GM19025 (cell line): ENCODE measurements around the gene NUDT8.

Experiments used
- ATAC-seq: cut with Tn5 transposase; IDR thresholded peaks from one replicate; pipeline ENCODE4 v1.9.1; 2021; ENCODE audit warnings: mild to moderate bottlenecking, low read depth, moderate library complexity; ENCODE audit not compliant: unreplicated experiment

The NUDT8 gene, protein sequence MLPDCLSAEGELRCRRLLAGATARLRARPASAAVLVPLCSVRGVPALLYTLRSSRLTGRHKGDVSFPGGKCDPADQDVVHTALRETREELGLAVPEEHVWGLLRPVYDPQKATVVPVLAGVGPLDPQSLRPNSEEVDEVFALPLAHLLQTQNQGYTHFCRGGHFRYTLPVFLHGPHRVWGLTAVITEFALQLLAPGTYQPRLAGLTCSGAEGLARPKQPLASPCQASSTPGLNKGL

DNA sequence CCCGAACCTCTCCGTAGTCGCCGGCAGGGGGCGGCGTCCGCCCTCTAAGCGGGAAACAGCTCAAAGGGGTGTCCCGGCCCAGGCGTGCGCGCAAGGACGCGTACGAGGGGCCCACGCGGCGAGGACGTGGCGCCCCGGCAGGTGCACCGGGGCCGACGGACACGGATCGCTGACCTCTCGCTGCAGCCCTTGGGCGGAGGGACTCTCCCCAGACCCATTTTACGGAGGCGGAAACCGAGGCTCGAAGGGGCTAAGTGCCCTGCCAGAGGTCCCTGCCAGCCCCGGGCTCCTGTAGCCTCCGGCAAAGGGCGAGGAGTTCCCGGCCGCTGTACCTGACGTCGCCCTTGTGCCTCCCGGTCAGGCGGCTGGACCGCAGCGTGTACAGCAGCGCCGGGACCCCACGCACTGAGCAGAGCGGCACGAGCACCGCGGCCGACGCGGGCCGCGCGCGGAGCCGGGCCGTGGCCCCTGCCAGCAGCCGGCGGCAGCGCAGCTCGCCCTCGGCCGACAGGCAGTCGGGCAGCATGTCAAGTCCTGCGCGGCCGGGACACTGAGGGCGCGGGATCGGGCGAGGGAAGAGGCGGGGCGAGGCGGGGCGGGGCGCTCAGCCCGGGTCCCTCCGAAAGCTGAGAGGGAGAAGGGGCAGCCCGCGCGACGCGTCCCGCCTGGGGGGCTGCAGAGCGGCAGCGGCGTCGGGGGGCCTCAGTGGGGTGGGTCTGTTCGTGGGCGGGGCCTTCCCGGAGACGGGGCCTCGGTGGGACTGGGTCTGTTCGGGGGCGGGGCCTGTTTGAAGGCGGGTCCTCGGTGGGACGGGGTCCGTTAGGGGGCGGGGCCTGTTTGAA is at the start of gene NUDT8:
Gene NUDT8 (minus strand): TSS at position 552 of the 842 bp plus-strand sequence. CDS start 26 bp downstream, at position 526.
- peak; percentile 49 for ATAC-seq

DNA sequence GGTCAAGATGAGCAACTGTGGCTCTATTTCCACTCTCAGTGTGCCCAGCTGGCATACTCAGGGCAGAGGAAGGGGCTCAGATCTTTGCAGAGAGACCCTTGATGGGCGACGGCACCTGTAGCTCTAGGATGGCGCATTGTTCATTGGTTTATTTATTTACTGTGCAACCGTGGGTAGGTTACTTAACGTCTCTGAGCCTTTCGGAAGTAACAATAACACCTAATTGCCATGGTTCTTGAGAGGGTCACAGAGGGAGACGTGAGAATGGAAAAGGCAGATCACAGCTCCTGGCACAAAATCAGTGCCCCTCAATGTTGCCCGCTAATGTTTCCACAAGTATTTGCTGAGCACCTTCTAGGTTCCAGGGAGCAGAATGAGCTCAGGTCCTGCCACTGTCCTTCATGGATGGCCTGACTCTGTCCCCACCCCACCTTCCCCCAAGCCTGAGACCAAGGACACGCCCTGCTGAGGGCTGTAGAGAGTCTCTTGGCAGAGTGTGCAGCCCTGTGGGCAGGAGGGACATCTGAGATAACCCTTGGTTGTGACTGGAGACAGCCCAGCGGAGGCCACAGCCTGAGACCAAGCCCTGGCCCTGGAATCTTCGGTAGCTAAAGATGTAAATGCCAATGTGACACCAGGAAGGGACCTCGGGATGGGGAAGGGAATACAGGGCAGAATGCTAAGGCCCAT is 45.5 kb upstream of the NUDT8 start:
- ATAC-seq: no peak

DNA sequence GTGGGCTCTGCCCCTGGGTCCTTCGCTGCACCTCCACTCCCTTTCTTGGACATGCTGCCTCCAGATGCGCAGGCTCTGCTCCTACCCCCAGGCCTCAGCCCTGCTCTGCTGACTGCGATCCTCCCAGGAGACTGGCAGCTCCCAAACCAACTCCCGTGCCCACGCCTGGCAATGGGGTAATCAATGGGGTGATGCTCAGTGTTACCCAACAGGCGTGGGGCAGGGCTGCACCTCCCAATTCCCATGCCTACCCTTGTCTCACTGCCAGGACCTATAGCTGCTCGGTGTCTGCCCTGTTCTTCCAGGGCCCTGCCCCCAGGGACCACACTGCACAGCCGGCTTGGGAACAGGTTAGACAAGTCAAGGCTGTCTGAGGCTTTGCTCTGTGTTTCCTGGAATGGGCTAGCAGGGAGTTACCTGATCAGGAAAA is 44.7 kb upstream of the NUDT8 start, which contains the start of gene ALDH3B2:
Gene ALDH3B2 (minus strand): TSS at position 182 of the 430 bp plus-strand sequence. CDS start 7,688 bp downstream, outside the sequence.
- ATAC-seq: no peak

DNA sequence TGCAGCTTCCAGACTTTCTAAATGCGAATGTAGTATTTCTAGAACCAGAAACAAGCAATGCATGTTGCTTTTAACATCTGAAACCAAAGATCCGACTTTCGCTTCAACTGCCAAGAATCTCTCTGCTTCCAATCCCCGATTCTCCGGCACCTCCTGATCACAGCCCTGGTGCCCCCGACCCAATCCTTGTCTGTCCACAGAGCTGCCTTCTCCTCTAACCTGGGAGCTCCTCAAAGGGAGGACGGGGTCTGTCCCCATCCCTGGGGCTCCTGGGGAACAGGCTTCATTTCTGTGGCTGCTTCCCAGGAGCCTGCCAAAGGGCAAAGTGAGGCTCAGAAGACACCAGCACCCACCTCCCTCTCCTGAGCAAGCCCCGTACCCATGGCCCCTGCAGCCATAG is 44.2 kb upstream of the NUDT8 start:
- no peak for ATAC-seq

DNA sequence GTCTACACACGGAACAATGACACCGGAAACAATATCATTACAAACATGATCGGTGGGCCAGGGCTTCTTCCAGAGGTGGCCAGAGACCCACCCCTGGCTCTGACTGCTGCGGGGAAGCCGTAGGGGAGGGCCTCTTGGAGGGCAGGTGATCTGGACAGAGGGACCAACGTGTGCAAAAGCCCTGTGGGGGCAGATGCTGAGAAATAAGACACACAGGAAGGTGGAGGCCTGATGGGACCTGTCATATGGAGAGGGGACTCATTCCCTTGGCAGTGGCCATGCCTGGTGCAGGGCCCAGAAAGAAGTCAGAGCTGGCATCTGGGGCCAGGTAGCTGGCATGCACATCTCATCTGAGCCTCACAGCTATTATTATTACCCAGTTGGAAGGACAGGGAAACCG is 43.6 kb upstream of the NUDT8 start:
- ATAC-seq: no peak

DNA sequence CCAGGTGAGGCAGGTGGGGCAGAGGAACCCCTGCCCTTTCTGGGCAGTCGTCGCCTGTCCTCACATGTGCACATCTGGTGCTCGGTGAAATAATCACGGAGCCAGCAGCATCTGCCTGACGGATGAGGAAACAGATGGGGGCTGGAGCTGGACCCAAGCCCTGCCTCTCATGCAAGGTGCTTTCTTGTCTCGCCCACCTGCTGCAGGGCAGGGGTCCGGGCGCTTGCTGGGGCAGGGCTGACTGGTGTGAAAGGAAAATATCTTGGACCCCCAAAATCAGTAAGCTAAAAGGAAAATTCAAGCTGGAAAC is 41.4 kb upstream of the NUDT8 start:
- ATAC-seq: no peak

DNA sequence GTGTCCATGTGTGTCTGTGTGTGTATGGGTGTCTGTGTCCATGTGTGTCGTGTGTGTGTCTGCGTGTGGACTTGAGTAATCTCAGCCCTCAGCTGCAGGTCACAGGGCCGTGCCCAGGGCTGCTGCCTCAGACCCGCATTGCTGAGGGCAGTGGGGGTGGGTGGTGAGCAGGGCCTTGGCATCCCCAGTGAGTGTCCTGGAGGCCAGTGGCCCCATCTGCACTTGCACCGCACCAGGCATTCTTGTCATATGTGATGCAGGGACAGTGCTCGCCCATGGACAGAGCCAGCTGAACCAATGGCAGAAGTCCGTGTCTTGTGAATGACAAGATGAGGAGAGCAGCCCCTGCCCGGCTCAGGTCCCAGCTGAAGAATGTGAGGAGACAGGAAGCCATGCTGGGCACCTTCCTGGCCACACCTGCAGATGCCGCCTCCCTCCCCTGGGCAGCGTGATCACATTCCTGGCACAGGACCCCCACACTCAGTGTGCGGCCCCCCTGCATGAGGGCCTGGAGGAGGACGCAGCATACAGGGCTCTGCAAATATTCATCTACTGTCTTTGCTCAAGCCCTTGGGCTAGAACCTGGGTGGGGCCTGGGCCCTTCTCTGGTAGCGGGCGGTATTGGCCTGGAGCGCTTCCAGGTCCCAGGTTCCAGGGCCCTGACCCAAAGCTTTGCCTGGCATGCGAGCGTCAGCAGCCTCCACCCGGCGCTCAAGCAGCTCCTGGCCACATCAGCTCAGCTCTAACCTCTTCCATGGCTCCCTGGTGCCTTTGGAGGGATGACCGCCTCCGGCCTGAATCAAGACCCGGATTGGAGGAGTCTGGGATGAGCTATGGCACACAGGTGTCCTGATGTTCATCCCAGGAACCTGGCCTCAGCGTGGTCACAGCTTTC is 40.8 kb upstream of the NUDT8 start:
- no peak for ATAC-seq

DNA sequence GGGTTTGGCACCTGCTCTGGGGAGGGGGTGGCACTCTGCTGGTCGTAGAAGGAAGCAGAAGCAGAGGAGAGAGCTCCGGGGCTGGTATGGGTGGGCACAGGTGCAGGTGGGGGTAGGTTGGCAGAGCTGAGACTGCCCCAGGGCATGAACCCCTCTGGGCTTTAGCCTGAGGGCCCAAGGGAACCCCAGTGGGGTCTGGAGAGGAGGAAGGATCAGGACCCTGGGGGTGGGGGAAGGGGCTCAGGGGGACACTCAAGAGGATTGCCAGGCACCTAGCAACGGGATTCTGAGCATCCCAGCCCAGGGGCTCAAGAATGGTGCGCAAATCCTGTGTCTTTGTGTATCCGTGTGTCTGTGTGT is 38.4 kb upstream of the NUDT8 start:
- ATAC-seq: no peak

DNA sequence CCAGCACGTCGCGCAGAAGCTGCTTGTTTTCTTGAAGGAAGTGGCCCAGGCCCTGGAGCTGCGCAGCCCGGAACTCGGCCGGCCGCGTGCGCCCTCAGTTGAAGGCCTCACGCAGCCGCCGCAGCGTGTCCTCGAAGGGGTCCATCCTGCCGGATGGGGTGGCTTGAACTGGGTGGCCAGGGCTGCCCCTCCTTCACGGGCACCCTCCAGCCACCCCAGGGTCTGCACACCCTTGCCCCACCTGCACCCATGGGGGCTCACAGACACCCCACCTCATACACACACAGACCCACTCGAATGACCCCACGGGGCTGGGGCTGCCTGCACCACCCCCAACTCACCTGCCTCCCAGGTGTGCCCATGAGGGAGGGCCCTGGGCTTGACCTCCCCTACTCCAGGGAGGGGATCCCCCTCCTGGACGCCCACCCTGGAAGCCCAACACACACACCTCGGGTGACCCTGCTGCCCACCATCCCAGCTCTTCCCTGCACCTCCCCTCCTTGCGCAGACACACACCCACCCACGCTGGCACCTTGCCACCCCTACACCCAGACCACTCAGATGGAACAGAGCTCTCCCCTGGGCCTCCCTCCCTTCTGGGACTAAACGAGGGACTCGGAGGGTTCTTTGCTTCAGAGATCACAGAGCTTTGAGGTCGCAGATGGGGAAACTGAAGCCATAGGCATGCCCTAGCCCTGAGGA is 37.9 kb upstream of the NUDT8 start:
- no peak for ATAC-seq

DNA sequence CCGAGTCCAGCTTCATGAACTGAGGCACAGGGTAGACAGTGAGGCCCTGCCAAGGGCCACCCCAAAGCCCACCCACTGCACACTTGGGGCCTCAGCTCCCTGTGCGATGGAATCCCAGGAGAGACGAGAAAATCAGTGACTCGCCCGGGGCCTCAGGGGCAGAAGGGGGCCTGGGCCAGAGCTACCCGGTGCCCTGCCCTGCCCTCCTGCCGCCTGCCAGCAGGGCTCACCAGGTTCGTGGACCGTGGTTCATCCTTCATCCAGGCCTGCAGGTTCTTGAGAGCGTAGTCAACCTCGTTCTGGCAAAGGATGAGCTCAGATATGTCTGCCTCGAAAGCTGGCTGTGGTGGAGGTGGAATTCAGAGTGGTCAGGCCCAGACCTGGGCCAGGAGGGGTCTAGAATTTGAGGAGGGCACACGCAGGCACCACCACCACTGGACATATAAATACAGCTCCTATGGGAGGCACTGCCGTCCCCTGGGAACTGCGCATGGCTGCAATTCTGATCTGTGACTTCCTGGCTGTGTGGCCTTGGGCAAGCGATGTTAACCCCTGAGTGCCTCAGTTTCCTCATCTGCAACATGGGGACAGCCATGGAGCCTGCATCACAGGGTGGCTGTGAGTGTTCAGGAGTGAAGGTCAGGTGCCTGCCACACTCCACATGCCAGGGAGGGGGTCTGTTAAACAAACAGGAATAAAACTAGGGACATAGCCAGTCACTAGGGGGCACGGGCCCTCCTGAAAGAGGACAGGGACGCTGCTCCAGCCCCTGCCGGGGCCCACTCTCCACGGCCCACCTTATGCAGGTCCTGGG is 37.1 kb upstream of the NUDT8 start:
- ATAC-seq: no peak

DNA sequence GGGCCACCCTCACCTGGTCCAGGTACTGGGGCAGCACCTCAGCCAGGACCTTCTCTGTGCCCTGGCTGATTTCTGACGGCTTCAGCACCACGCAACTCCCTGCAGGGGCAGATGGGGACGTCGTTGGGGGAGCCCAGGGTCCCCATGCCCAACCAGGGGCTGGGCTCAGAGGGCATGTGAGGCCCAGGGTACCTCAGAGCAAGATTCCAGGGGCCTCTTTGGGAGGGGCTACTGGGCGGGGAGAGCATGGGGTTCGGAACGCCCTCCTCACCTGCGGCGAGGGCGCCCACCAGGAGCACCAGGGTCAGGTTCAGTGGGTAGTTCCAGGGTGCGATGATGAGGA is 36.5 kb upstream of the NUDT8 start:
- ATAC-seq: no peak

DNA sequence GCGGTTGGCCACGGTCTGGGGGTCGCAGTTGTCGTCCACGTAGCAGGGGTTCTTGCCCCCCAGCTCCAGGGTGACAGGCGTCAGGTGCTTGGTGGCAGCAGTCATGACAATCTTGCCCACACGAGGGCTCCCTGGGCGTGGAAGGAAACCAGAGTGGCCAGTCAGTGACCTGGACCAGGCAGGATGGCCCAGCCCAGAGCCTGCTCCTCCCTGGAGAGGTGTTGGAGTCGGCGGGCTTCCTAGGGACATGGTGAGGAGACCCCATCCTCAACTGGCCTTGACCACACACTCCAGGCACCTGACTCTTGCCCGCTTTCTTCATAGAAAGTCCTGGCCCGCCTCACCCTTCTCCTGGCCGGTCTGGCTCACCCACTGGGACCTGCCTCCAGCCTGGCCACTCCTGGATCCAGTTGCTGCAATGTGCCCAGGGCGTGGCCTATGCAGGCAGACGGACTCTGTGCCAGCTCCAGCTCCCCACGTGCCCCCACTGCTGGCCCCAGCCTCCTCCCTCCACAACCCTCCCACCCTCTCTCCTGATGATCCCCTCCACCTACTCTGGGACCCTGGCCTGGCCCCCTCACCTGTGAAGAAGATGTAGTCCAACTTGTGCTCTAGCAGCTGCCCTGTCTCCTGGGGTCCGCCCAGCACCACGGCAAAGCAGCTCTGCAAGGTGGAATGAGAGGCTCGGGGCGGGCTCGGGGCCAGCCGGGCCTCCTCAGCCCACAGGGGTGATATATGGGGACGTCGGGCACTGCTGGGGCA is 36.0 kb upstream of the NUDT8 start:
- ATAC-seq: no peak

DNA sequence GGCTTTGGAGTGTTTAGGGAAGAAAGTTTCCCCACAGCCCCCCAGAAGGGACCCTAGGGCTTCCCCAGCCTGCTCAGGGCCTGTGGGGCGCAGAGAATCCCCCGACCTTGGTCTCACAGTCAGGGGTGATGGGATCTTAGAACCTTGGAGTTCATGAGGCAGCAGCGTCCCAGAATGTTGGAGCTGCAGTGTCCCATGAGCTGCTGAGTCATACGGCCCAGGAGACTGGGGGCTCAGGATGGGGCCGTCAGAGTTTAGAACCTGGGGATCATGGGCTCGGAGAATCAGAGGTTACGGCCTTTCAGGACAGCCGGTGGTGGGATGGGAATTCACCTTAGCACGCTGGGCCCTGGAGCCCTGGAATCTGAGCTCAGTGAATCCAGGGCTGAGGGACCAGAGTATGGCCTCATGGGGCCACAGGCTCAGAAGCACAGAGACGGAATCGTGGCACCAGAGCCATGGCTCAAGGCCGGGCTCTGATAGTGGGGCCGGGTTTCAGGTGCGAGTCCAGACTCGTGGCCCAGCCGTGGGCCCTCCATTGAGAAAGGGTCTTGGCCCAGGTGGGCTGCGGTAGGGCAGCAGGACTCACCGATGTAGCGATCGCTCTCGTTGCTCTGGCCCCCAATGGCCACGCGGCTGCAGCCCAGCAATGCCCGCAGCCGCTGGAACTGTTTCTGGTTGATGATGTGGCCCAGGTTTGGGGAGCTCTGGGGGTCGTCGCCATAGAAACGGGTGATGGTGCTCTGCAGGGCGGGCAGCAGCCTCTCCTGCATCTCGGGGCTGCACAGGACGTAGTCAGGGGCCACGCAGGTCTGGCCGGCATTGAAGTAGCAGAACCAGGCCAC is 35.2 kb upstream of the NUDT8 start:
- ATAC-seq: no peak

DNA sequence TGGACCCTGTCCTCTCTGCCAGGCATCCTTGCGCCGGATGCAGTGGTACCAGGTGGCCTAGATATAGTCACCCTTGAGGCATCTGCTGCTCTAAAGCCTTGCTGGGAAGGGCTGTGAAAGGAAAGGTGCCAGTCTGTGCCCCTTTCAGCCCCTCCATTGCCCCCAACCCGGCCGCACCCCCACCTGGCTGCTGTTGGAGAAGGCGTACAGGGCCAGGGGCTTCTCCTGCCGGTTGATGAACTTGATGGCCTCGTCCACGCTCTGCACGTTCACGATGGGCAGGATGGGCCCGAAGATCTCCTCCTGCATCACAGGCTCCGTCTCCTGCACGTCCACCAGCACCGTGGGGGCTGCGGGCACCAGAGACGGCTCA is 34.5 kb upstream of the NUDT8 start:
- no peak for ATAC-seq

DNA sequence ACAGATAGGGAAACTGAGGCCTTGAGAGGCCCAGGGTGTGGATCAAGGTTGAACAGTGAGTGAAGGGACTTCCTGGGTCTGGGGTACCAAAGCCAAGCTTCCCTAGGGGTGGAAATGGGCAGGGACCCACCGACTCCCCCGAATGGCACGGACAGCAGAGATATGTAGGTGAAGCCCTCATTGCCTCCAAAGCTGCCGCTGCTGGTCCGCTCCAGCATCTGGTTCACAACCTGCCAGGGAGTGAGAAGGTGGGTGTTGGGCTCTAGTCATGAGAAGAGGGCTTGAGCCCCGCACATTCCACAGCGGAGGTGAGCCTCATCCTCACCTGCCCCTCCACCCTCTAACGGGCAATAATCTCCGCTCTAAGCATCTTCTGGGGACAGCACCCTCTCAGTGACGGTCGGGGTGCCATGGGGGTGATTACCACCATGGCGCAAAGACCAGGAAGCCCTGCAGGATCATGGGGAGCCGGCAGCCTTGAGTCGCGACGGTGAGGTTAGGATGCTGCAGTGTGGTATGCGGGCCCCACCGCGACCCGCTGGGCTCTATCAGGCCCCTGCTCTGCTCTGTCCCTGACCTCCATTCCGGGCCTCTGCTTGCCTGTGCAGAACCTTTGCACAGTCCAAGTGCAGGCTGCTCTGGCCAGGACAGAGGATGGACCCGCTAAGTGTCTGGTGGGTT is 33.9 kb upstream of the NUDT8 start:
- ATAC-seq: no peak

DNA sequence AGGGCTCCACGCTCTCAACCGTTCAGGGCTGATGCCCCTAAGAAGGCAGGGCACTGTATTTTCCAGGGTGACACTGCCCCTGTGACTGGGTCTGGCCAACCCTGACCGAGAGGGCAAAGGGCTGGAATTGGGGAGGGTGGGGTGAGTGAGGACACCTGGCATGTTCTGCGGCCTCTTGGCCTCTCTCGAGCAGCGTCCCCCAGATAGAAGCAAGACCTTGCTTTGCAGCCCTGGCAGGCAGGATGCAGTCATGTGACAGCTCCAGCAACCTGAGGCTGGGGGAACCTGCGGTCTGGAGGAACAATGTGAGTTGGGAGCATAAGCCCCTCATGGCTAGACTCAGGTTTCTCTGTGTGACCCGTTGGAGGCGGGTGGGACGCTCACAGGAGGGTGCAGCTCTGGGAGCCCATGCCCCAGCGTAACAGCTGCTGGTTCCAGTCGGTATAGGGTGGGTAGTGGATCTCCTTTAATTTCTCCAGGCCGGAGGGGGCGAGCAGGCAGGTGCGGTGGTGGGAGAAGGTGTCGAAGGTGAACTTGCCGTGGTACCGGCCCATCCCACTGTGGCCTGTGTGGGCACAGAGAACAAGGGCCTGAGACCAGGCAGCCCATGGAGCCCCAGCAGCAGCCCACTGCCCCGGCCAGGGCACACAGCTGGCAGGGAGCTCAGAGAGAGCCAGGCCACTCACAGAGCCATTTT is 33.2 kb upstream of the NUDT8 start:
- no peak for ATAC-seq
